ENCODE measurements around the gene CTDNEP1. TPM values are rescaled to one million over a fixed set of nuclear protein-coding genes. Genes with fewer than 3 reads are reported as not detected.

CTDNEP1 gene
- total and polyA plus RNA-seq, 4 donors = 11.0 to 28.6 (median 18.6) TPM

DNA sequence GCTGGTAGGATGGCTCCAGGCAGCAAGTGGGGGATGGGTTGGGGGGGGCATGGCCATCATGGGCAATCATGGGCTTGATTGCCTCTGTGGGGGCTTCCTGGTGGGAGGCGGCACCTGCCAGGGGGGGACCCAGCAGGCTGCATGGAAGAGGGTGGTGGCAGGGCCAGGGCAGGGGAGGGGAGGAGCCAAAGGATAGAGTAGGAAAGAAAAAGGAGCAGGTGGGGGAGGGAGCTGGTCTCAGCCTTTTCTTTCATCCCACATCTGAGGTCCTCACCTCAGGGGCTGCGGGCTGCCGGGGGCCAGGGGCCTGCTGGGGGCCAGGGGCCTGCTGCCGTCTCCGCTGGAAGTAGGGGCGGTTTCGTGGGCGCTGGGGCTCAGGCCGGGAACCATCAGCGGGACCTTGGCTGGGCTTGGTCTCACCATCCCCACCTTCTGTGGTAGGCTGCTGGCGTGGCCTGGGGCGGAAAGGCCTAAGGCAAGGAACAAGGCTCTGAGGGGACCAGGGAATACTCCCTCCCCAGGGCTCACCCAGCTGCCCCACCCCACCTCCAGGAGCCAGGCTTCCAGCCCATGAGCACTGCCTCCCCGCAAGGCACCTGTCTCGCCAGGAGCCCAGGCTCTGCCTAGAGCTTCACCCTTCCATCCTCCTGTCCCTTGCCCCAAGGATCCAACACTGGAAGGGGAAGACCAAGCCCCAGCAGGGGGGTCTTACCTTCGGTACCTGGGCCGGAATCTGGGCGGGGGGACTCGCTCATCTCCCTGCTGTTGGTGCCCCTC, 37.9 kb upstream of the CTDNEP1 start:
- Histone ChIP-seq H3K27me3 (ENCODE audit: control insufficient read depth in 4 of 4, insufficient read depth in 4 of 4, low read length in 3 of 4) (no peaks in the 10 kb centered on the region), H3K4me3 (ENCODE audit: low read depth in 1 of 3, low read length in 3 of 3) (no peak overlapping the region), H3K4me1 (ENCODE audit: control insufficient read depth in 4 of 4, insufficient read depth in 4 of 4, low read length in 3 of 4) (peaks cover 2 to 10% (median 7%) of the 10 kb centered on the region in 4 donors), H3K9ac (ENCODE audit: low read depth in 1 of 2, low read length in 2 of 2) (no peak overlapping the region), H3K36me3 (ENCODE audit: control insufficient read depth in 4 of 4, insufficient read depth in 3 of 4, low read depth in 1 of 4, low read length in 3 of 4) (no peaks in the 10 kb centered on the region), H3K9me3 (ENCODE audit: control insufficient read depth in 4 of 4, low read length in 3 of 4) (no peaks in the 10 kb centered on the region), H3K27ac (ENCODE audit: low read depth in 1 of 2, low read length in 2 of 2) (no peak overlapping the region)
- 88% methylated on average over 18 of the region's 18 CpGs for WGBS
- no peak for DNase-seq (ENCODE audit: low spot score)
- TF ChIP-seq, protein P1, sequence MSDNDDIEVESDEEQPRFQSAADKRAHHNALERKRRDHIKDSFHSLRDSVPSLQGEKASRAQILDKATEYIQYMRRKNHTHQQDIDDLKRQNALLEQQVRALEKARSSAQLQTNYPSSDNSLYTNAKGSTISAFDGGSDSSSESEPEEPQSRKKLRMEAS (IDR thresholded peaks at IDR 0.05) = no peak
- TF ChIP-seq GABPA (IDR thresholded peaks at IDR 0.05 in 1 of 2, conservative IDR thresholded peaks at IDR 0.05 in 1 of 2) (no peak), RXRA (IDR thresholded peaks at IDR 0.05) (no peak), SP1 (IDR thresholded peaks at IDR 0.05) (no peak), YY1 (IDR thresholded peaks at IDR 0.05) (no peak), EGR1 (IDR thresholded peaks at IDR 0.05; ENCODE audit: low read depth in 2 of 2) (no peak), HNF4G (IDR thresholded peaks at IDR 0.05) (no peak), HNF4A (conservative IDR thresholded peaks at IDR 0.05) (no peak)
- TF ChIP-seq, protein P2, sequence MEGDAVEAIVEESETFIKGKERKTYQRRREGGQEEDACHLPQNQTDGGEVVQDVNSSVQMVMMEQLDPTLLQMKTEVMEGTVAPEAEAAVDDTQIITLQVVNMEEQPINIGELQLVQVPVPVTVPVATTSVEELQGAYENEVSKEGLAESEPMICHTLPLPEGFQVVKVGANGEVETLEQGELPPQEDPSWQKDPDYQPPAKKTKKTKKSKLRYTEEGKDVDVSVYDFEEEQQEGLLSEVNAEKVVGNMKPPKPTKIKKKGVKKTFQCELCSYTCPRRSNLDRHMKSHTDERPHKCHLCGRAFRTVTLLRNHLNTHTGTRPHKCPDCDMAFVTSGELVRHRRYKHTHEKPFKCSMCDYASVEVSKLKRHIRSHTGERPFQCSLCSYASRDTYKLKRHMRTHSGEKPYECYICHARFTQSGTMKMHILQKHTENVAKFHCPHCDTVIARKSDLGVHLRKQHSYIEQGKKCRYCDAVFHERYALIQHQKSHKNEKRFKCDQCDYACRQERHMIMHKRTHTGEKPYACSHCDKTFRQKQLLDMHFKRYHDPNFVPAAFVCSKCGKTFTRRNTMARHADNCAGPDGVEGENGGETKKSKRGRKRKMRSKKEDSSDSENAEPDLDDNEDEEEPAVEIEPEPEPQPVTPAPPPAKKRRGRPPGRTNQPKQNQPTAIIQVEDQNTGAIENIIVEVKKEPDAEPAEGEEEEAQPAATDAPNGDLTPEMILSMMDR (IDR thresholded peaks at IDR 0.05; ENCODE audit: low read depth, low read length, missing input control) = no peak
- TF ChIP-seq, protein P3, sequence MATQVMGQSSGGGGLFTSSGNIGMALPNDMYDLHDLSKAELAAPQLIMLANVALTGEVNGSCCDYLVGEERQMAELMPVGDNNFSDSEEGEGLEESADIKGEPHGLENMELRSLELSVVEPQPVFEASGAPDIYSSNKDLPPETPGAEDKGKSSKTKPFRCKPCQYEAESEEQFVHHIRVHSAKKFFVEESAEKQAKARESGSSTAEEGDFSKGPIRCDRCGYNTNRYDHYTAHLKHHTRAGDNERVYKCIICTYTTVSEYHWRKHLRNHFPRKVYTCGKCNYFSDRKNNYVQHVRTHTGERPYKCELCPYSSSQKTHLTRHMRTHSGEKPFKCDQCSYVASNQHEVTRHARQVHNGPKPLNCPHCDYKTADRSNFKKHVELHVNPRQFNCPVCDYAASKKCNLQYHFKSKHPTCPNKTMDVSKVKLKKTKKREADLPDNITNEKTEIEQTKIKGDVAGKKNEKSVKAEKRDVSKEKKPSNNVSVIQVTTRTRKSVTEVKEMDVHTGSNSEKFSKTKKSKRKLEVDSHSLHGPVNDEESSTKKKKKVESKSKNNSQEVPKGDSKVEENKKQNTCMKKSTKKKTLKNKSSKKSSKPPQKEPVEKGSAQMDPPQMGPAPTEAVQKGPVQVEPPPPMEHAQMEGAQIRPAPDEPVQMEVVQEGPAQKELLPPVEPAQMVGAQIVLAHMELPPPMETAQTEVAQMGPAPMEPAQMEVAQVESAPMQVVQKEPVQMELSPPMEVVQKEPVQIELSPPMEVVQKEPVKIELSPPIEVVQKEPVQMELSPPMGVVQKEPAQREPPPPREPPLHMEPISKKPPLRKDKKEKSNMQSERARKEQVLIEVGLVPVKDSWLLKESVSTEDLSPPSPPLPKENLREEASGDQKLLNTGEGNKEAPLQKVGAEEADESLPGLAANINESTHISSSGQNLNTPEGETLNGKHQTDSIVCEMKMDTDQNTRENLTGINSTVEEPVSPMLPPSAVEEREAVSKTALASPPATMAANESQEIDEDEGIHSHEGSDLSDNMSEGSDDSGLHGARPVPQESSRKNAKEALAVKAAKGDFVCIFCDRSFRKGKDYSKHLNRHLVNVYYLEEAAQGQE (IDR thresholded peaks at IDR 0.05) = no peak

DNA sequence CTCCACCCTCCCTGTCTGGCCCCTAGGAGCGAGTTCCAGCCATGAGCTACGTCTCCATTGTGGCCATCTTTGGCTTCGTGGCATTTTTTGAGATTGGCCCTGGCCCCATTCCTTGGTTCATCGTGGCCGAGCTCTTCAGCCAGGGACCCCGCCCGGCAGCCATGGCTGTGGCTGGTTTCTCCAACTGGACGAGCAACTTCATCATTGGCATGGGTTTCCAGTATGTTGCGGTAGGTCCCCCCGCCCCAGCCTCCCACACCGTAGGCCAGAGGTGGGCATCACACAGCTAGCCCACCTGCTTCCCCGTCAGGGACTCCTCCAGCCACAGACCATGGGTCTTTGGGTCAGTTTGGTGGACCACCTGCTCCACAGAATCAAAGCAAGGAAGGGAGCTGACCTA, 34.1 kb upstream of the CTDNEP1 start:
- WGBS = 94% methylated on average over 12 of the region's 12 CpGs
- Histone ChIP-seq H3K9me3 (ENCODE audit: control insufficient read depth in 4 of 4, low read length in 3 of 4) (no peaks in the 10 kb centered on the region), H3K4me1 (ENCODE audit: control insufficient read depth in 4 of 4, insufficient read depth in 4 of 4, low read length in 3 of 4) (peaks cover 8 to 17% (median 13%) of the 10 kb centered on the region in 4 donors), H3K27me3 (ENCODE audit: control insufficient read depth in 4 of 4, insufficient read depth in 4 of 4, low read length in 3 of 4) (no peaks in the 10 kb centered on the region), H3K36me3 (ENCODE audit: control insufficient read depth in 4 of 4, insufficient read depth in 3 of 4, low read depth in 1 of 4, low read length in 3 of 4) (no peaks in the 10 kb centered on the region), H3K27ac (ENCODE audit: low read depth in 1 of 2, low read length in 2 of 2) (no peak overlapping the region), H3K4me3 (ENCODE audit: low read depth in 1 of 3, low read length in 3 of 3) (no peak overlapping the region), H3K9ac (ENCODE audit: low read depth in 1 of 2, low read length in 2 of 2) (no peak overlapping the region)
- DNase-seq (ENCODE audit: low spot score) = no peak
- TF ChIP-seq NR2F2 (IDR thresholded peaks at IDR 0.05) = no peak
- no peak for TF ChIP-seq TAF1 (conservative IDR thresholded peaks at IDR 0.05)
- TF ChIP-seq YY1 (IDR thresholded peaks at IDR 0.05) = no peak
- TF ChIP-seq RXRA (IDR thresholded peaks at IDR 0.05) = no peak
- no peak for TF ChIP-seq EGR1 (IDR thresholded peaks at IDR 0.05; ENCODE audit: low read depth in 2 of 2)
- no peak for TF ChIP-seq HNF4G (IDR thresholded peaks at IDR 0.05)
- TF ChIP-seq, protein P3 (IDR thresholded peaks at IDR 0.05) = no peak
- TF ChIP-seq HNF4A (conservative IDR thresholded peaks at IDR 0.05) = no peak
- TF ChIP-seq GABPA (IDR thresholded peaks at IDR 0.05 in 1 of 2, conservative IDR thresholded peaks at IDR 0.05 in 1 of 2) = no peak
- no peak for TF ChIP-seq FOXA1 (IDR thresholded peaks at IDR 0.05)
- TF ChIP-seq, protein P1 (IDR thresholded peaks at IDR 0.05) = no peak
- TF ChIP-seq FOXA2 (IDR thresholded peaks at IDR 0.05) = no peak
- TF ChIP-seq SP1 (IDR thresholded peaks at IDR 0.05) = no peak
- no peak for TF ChIP-seq RAD21 (IDR thresholded peaks at IDR 0.05)
- no peak for TF ChIP-seq JUND (IDR thresholded peaks at IDR 0.05)
- TF ChIP-seq, protein P2 (IDR thresholded peaks at IDR 0.05; ENCODE audit: low read depth, low read length, missing input control) = no peak
